ENCODE measurements around the gene LRRC55. TPM values are rescaled to one million over a fixed set of nuclear protein-coding genes. Genes with fewer than 3 reads are reported as not detected.

The LRRC55 gene
- total RNA-seq, 1 experiment from 2014 or later = not detected

GRCh38 chr11:57152134-57152533, 29.6 kb upstream of the LRRC55 start:
- Histone ChIP-seq H3K27ac (ENCODE audit: low read depth, low read length) (no peak overlapping the region), H3K36me3 (ENCODE audit: control insufficient read depth in 1 of 2, insufficient read depth in 2 of 2, low read length in 2 of 2) (no peaks in the 10 kb centered on the region), H4K20me1 (ENCODE audit: insufficient read depth) (no peaks in the 10 kb centered on the region), H3K4me2 (ENCODE audit: low read length) (no peak overlapping the region), H3K9ac (ENCODE audit: low read length) (no peak overlapping the region), H3K9me3 (ENCODE audit: control insufficient read depth in 1 of 2, insufficient read depth in 1 of 2, low read depth in 1 of 2, low read length in 2 of 2) (no peaks in the 10 kb centered on the region), H3K4me3 (replicated peaks in 1 of 2; ENCODE audit: low read depth in 1 of 2, low read length in 2 of 2) (no peak overlapping the region), H3K27me3 (ENCODE audit: insufficient read depth, low read length) (peaks cover 44% of the 10 kb centered on the region), H3K79me2 (ENCODE audit: insufficient read depth, low read length) (no peaks in the 10 kb centered on the region), H3K9me2 (ENCODE audit: insufficient read depth) (no peaks in the 10 kb centered on the region), H3K4me1 (ENCODE audit: control insufficient read depth in 1 of 2, insufficient read depth in 2 of 2, low read length in 2 of 2) (no peaks in the 10 kb centered on the region), H2AFZ (ENCODE audit: low read depth, low read length, poor library complexity, severe bottlenecking) (no peak overlapping the region)
- DNase-seq (ENCODE audit: low read depth, low spot score) (no peak), ATAC-seq (no peak)
- RAD21 ChIA-PET (ENCODE audit: low non-redundant PET in 1 of 2, low total read pairs in 2 of 2, uncharacterized antibody in 2 of 2, unreplicated experiment in 2 of 2) = no interaction called here
- CTCF ChIA-PET = no interaction called here
- no TSS peak for BruUV-seq (replicated peaks)
- POLR2A ChIA-PET = no interaction called here
- intact Hi-C loops (cut with micrococcal nuclease) = no loop called here
- TF ChIP-seq RAD21 (IDR thresholded peaks at IDR 0.05; ENCODE audit: low read depth) = no peak
- no peak for TF ChIP-seq SRF (IDR thresholded peaks at IDR 0.05; ENCODE audit: low read depth)
- TF ChIP-seq MAX (IDR thresholded peaks at IDR 0.05) = no peak
- TF ChIP-seq POLR2AphosphoS5 (IDR thresholded peaks at IDR 0.05; ENCODE audit: low read depth, low read length) = no peak
- TF ChIP-seq EZH2phosphoT487 (IDR thresholded peaks at IDR 0.05; ENCODE audit: borderline replicate concordance) = no peak
- no peak for TF ChIP-seq YY1 (IDR thresholded peaks at IDR 0.05; ENCODE audit: extremely low read depth, insufficient replicate concordance, low read depth, low read length)
- TF ChIP-seq EZH2 (IDR thresholded peaks at IDR 0.05) = no peak
- no peak for TF ChIP-seq REST (IDR thresholded peaks at IDR 0.05; ENCODE audit: low read depth)
- no peak for TF ChIP-seq ZNF274 (IDR thresholded peaks at IDR 0.05; ENCODE audit: low read depth, low read length)
- TF ChIP-seq ATF3 (IDR thresholded peaks at IDR 0.05) = no peak
- no peak for TF ChIP-seq JUND (IDR thresholded peaks at IDR 0.05)
- TF ChIP-seq FOSL1 (IDR thresholded peaks at IDR 0.05; ENCODE audit: low read depth) = no peak
- no peak for TF ChIP-seq TCF7L2 (IDR thresholded peaks at IDR 0.05; ENCODE audit: borderline replicate concordance, extremely low read depth, insufficient read depth, insufficient read length)
- no peak for TF ChIP-seq ELF1 (IDR thresholded peaks at IDR 0.05; ENCODE audit: borderline replicate concordance, low read depth)
- no peak for TF ChIP-seq SIN3A (IDR thresholded peaks at IDR 0.05; ENCODE audit: low read depth)
